HL-60/S4 treated with retinoic acid at 250 ng/mL for 4 days and 3 days (cell line): ENCODE measurements around the gene SORCS3.

Experiments used
- in situ Hi-C: fragments of 300-500 bp; cut with MboI; formaldehyde crosslinking; loops from 2 replicates; pipeline ENCODE4 v1.7.0; 2022; ENCODE audit warnings: low sequenced_read_pairs

Gene SORCS3

GRCh38 chr10:104822088-104822487 is 181.0 kb downstream of the SORCS3 start:
- in situ Hi-C loops, result no loop called here

- in situ Hi-C loops, result no loop called here
Measured at GRCh38 chr10:104824380-104825006, 183.4 kb downstream of the SORCS3 start.

- in situ Hi-C loops, result no loop called here
Measured at GRCh38 chr10:104831272-104831671, 190.2 kb downstream of the SORCS3 start.

DNA sequence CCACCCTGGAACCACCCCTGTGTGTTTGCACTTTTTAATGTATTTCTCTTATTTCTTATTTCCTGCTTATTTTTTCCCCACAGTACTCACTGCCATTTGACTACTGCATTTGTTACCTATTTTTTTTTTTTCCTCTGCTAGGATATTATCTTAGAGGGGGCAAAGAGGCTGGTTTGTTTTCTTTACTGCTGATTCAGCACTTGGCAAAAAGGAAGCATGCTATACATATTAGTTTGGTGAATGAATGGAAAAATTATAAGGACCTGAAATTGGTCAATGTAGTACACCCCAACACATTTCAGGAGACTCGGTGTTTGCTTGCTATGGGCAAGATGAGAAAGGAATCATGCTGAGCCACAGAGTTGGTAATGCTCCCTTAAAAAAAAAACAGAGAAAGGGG is 193.5 kb downstream of the SORCS3 start:
- in situ Hi-C loops, result no loop called here

GRCh38 chr10:104835422-104835821 is 194.3 kb downstream of the SORCS3 start:
- in situ Hi-C loops, result no loop called here

- in situ Hi-C loops, result no loop called here
Measured at GRCh38 chr10:104842704-104843103, 201.6 kb downstream of the SORCS3 start.

- in situ Hi-C loops, result no loop called here
Measured at GRCh38 chr10:104844073-104844472, 203.0 kb downstream of the SORCS3 start.

GRCh38 chr10:104850023-104850422 is 208.9 kb downstream of the SORCS3 start:
- in situ Hi-C loops, result no loop called here

DNA sequence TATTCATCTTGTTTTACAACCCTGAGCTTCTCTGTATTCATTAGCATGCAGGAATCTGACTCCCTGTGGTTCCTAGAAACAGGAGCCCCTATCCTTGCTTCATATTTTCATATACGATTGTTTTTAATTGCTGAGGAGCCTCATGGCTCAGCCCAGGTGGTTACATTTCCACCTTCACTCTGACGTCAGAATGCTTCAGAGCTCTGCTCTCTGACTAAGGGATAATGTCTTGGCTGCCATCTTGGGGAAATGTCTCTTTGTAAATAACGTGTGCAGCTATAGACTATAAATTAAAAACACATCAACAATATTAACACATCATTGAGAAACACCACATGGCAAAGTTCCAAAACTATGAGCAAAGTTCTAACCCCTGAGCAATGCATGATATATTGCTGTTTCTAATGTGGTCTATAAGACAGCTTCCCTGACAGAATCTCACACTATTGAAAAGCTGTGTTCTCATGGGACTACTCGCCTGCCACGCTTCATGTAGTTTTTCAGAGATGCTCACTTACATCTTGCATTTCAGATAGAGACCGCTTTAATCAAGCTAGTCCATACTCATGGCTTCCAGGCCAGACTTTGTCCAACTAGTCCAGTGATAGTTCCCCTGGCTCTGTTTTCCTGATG is 227.0 kb downstream of the SORCS3 start:
- in situ Hi-C loops, result no loop called here

DNA sequence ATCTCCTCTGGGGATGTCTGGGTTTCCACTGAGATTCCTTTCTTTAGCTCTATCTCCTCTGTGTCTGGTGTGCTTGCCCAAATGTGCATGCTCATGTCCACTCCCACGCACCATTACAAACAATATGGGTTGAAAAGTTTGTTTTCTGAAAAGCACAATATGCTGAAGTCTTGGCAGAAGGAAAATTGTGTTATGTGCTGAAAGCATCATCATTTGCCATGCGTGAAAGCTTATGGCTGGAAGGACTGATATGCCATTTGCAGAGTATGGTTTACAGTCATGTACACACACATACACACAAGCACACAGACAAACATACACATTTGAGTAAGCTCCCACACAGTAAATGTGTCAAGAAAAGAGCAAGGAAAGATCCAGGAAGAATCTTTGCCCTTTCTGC is 231.6 kb downstream of the SORCS3 start:
- in situ Hi-C loops, result no loop called here

GRCh38 chr10:104873161-104873560 is 232.1 kb downstream of the SORCS3 start:
- in situ Hi-C loops, result no loop called here

- in situ Hi-C loops, result no loop called here
Measured at GRCh38 chr10:104875561-104875960, 234.5 kb downstream of the SORCS3 start.

DNA sequence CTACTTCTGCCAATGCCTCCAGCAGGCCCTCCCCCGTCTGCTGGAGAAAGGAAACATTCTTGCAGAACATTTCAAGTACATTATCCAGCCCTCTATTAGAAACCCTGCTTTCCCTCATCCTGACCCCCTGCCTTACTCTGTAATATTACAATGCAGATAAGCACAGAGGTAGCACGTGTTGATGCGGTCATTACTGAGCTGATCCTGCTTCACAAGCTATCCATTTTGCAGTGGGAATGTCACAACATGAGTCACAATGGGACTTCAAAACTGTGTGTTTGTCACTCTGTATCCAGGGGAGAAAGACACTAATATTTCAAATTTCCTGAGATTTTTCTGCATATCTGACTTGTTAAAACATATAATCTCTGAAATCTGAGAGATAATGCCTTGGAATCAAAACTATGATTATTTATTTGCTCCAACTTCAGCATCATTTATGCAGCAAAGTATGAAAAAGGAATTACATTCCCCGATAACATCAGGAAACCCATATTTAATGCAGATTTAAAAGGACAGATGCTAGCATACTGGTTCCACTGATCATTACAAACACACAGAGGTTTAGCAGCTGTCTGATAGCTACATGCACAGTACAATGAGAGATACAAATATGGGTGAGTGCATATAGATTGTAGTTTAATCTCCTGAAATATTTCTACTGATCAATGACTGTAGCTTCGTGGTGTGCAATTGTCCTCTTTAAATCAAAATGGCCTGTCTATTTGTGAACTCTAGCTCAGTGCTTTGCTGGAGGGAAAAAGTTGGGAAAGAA is 239.7 kb downstream of the SORCS3 start:
- in situ Hi-C loops, result no loop called here

GRCh38 chr10:104881740-104882139 is 240.7 kb downstream of the SORCS3 start:
- in situ Hi-C loops, result no loop called here

DNA sequence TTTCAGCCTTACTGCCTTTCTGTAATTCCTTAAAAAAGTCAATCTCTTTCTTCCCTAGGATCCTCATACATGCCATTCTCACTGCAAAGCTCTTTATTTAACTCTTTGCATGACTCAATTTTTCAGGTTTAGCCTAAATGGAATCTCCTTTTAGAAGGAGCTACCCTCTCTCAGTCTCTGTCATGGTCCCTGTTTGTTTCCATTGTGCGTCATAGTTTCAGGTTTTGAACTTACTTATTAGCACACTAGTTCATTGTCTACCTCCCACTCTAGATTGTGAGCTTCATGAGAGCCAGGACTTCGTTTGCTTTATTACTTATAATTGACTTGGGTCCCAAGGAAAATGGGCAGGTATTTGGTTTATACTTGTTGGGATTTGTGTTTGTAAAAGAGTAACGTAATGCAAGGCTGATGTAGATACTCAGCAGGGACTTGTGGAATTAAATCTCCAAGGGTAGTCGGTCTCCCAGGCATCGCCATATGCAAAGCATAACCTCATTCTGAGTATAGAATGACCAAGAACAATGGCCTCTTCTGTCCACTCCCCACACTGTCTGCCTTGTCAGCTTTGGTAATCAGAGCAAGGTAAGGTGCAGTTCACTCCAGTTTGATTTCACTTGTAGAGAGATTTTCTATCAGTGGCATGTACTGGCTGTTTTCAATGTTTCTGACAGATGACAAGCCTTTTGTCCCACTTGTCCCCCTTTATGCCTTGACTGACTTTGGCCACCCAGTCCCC is 252.0 kb downstream of the SORCS3 start:
- in situ Hi-C loops, result no loop called here

DNA sequence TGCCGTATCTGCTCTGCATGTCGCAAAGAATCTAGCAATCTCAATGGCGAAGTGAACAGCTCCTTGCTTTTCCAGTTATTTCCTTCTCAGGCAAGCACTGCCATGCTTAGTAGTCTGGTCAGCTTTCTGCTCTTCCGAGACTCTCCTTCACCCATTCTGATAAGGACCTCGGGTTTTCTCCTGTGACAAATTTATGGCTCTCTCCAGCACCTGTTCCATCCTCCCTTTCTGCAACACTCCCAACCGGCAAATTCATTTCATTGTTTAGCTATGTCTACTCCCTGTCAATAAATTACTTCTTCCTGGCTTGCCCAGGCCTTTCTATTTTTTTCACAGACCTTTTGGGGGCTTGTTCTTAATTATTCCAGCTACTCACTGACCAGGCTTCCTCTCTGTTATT is 252.6 kb downstream of the SORCS3 start:
- in situ Hi-C loops, result no loop called here

- in situ Hi-C loops, result no loop called here
Measured at GRCh38 chr10:104894681-104895080, 253.6 kb downstream of the SORCS3 start.

- in situ Hi-C loops, result no loop called here
Measured at GRCh38 chr10:104895541-104895940, 254.5 kb downstream of the SORCS3 start.

DNA sequence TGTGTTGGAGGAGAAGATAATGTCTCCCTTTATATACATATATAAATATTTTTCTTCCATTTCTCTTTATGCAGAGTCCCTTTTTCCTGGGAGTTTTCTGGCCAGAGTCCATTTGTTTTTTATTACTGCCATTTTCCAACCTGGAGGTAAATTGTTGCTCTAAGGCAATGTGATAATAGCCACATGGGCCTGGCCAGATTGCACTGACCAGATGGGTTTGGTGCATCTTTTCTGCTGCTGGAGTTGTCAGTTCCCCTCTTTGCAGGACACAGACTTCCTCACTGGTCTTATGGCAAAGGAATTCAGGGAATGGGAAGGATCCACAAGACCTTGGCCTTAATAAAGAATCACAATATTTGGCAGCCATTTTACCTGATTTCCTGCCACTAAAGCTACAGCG is 254.9 kb downstream of the SORCS3 start:
- in situ Hi-C loops, result no loop called here

DNA sequence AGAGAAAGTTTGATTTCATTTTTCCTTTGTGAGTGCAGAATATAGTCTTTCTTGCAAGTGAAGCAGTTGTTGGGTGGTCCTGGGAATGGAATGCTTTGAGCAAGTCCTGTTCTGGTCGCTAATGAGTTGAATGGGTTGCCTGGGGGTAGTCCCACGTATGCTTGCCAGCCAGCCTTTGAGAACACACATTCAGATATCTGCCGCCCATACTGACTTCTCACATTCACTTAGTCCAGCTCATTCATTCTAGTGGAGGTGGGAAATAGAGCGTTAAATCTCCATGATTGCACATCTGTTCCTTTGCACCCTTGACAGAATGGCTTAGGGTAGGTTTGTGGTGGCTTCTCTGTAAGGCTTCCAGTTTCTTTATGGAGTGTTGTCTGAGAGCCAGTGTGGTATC is 256.6 kb downstream of the SORCS3 start:
- in situ Hi-C loops, result no loop called here

GRCh38 chr10:104899779-104900178 is 258.7 kb downstream of the SORCS3 start:
- in situ Hi-C loops, result no loop called here
